NCI-H69 (cell line): ENCODE results near the gene CDKL2.
A peak's percentile ranks its signal among the peaks of the same experiment; 100 is the strongest.
"Not testable (repeated sequence)": the region's sequence is repeated elsewhere in the genome, so short reads cannot be mapped to it uniquely, and the experiment has no call there.

ENCODE experiments used
- DNase-seq: peaks from one replicate; lab custom pipeline; 2025; lab: John Stamatoyannopoulos, UW

Gene CDKL2

DNA sequence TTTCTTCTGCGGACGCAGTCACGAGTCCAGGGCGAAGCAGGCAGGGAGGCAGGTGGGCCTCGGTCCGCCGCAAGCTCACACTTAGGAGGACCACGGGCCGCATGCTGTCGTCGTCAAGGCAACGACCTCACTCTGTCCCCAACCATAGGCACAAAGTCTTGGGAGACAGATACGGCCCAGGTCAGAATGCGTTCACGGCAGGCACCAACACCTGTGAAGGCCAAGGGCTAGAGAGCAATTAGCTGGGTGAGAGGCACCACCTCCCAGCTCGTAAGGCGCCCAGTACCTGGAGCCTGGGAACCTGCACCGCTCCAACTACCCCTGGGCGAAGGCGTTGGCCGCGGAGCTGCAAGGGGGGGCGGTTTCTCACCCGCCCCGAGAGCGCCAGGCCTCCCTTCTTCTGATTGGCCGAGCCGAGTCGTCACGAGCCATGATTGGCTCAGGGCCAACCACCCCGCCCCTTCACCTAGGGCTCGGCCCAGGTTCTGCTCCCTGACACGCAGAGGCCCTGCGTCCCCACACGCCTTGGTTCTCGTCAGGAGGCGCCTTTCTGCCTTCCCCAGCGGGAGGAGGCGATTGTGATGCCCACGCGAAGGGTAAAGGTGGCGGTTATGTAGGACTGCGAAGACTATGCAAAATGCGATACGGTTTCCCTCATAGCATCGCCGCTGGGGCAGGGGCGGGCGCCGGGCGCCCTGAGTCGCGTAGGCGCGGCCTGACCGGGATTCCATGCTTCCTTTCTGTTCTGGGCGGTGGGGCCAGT is at the start of gene CDKL2:
CDKL2 (minus strand) TSS at position 355 of the 763 bp plus-strand sequence. CDS start 4,540 bp downstream, outside the sequence.
- peak; percentile 92 for DNase-seq

DNA sequence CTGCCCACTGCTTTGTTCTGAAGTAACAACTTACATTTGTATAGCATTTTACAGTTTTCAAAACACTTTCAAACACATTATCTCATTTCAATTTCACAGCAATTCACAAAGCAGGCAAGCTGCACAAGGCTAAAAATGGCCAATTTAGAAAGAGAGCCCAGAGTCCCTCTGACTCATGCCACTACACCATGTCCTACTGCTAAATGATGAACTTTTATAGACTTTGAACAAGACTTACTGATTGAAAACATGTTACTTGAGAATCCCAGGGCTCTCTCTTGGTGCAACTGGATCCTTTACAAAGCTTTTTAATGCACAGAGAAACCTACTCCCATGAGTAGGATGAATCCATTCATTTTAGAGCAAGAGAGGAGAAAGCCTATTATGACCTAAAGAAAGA is 48.6 kb upstream of the CDKL2 start:
- no peak for DNase-seq

DNA sequence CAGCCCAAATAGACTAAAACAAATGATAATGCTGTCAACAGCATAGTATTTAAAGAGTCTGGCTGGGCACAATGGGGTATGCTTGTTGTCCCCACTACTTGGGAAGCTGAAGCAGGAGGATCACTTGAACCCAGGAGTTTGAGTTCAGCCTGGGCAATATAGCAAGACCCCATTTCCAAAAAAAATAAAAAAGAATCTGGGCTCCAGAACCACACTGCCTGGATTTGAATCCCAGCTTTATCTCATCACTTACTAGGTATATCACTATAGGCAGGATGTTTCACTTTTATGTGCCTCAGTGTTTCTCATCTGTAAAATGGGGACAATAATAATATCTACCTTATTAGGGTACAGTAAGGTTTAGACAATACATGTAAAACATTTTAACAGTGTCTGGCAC is 48.1 kb upstream of the CDKL2 start:
- no peak for DNase-seq

DNA sequence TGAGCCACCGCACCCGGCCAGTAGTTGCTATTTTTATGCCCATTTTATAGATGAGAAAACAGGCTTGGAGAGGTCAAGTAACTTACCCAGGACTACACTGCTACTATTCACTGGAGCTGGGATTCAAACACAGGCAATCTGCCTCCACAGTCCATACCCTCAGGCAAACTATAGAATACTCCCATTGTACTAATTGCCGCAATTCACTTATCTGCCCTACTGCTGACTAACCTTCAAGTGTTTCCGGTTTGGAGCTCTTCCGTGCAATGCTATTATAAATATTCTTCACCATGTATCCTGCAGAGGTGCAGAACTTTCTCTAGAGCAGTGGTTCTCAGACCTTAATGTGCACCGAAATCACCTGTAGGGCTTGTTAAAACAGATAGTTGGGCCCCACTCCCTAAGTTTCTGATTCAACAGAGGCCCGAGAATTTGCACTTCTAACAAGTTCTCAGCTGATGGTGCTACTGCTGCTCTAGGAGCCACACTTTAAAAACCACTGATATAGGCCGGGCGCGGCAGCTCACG is 44.7 kb upstream of the CDKL2 start:
- DNase-seq = peak; percentile 1

DNA sequence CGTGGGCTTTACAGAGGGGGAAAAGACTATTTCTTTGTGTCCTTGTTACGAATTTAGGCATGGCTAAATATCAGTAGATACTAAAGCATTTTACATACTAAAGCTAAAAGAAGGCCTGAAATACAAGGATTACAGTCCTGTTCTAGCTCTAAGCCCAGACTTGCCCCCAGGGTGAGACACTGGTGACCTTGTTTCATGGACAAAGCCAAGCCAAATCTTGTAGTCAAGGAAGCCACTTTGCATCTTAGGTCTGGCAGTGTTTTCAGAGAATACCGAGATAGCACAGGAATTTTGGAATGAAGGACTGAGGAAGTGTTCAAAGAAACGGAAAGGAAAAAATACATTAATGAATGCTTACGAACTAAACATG is 43.6 kb upstream of the CDKL2 start:
- DNase-seq = peak; percentile 37

DNA sequence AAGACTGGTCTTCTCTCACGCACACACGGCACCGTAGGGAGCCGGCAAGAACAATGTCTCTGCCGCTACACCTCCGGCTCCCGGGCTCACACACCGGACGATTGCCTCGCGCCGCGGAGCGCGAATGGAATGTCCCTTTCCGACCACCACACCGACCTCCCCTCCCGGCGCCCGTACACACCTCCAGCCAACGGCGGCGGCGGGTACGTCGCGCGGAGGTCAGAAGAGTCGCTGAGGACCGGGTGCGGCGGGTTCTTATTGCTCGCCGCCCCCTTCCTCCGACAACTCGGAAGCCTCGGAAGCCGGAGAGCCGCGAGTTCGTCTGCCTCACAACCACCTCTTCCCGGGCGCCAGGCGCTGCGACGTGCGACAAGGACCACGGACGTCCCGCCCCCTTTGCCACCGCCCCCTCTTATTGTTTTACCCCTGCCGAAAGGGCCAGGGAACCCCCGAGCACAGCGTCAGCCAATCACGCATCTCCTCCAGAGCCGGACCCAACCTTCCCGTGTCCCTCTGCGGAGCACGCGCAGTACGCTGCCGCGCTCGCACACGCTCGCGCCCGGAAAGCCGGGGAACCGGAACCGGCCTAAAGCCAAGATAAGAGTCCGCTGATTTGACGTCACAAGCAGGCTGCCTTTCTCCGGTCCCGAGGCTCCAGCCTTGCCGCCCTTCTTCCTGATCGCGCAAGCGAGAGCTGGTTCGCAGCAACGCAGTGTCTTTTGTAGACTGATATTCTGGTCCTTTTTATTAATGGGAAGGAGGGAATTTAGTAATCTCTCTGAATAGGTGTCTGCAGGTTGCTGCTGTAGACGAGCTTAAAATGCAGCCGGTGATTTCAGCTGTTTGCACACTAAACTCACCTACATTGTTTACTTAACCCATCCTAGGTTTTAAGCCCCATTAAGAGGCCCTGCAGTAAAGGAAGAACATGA is 43.0 kb upstream of the CDKL2 start, which contains the start of gene G3BP2:
G3BP2 (minus strand) TSS at position 385 of the 932 bp plus-strand sequence. CDS start 11,386 bp downstream, outside the sequence.
- peak; percentile 97 for DNase-seq

DNA sequence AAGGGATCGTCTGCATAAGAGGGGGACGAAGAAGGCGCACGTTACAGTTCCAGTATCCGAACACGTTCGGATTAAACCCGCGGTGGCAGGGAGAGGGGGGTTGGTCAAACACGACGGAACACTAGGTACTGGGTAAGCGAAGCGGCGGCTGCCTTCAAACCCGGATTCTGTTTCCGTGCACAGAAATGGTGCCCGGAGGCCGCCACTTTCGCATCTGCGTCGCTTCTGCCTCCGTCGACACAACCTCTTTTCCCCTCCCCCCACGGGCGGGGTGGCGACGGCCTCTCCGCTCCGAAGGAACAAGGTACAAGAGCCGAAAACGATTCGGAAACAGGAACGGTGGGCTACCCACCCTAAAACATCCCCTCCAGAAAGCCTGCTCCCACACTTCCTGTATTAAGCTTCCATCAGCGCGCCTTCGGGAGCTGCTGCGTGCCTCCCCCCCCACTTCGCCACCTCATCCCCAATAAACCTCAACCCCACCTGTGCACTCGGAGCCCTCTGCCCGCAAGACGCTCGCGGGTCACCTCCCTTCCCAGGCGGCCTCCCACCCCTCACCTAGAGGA is 42.2 kb upstream of the CDKL2 start:
- peak; percentile 74 for DNase-seq

DNA sequence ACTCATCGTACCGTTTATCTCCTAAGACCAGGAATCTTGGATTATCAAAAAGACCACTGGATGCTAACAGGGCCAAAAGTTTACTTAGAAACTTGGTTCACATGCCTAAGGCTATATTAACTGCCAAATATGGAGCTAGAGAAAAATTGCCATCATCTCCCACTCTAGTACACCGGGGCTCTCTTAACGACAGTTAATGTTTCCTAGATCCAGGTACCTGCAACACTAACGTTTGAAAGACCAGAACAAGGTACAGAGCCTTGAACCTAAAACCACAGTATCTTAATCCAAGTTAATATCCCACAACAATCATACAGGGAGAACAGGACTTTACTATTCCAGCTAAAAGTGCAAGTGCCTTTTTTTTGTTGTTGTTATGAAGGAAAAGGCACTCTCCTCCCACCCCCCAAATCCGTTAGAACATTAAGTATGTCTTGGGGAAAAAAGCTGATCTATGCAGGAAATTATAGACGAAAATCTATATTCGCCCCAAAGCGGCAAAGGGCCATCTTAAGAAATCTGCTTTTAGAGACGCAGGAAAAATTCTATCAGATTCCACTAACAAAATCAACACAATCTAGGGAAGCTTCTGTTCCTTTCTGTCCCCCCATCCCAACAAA is 41.6 kb upstream of the CDKL2 start:
- peak; percentile 19 for DNase-seq

DNA sequence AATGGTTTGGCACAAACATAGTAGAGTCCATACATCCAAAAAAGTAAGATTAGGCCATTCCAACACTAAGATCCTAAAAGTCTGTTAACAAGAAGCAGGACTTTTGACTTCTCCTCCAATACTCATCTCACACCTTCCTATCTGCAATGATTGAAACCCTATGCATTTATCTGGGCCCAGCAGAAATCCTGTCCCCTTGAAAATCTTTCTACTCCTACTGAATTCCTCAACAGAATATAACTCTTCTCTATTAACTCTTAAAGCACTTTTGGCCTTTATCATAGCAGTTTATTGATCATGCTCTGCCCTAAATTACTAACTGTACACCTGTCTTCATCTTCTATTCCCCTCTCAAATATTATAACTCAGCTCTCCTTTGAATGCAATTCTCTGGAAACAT is 38.3 kb upstream of the CDKL2 start:
- no peak for DNase-seq

DNA sequence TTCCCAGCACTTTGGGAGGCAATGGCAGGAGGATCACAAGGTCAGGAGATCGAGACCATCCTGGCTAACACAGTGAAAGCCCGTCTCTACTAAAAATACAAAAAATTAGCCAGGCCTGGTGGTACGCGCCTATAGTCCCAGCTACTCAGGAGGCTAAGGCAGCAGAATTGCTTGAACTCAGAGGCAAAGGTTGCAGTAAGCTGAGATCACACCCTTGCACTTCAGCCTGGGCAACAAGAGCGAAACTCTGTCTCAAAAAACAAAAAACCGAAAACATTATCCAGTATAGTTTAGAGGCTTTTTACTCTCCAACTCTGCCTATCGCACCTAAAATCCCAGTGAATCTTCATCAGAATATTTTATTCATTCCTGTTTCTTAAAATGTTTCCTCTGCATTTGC is 37.3 kb upstream of the CDKL2 start:
- DNase-seq = not testable (repeated sequence)

DNA sequence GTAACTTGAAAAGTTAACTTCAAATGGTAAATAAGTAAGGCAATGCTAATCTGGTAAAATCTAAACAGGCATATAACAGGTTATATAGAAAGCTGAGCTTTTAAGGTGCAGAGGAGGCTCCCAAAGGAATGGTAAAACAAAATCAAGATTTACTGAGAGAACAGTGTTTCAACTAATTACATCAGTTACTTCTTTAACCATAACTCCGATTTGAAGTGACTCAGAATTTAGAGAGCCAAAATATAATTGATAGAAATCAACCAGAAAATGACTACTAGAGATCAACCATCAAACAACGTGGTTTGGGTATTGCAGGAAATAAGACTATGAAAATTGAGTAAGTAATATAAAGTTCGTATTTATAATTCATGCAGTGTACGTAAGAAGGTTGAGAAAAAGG is 36.0 kb upstream of the CDKL2 start:
- DNase-seq = no peak

DNA sequence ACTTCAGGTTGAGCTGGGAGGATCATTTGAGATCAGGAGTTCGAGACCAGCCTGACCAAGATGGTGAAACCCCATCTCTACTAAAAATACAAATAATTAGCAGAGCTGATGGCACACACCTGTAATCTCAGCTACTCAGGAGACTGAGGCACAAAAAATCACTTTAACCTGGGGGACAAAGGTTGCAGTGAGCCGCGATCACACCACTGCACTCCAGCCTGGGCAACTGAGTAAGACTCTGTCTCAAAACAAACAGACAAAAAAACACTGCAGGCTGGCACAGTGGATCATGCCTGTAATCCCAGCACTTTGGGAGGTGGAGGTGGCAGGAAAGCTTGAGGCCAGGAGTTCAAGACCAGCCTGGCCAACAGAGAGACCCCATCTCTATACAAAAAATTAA is 34.3 kb upstream of the CDKL2 start:
- DNase-seq = not testable (repeated sequence)

DNA sequence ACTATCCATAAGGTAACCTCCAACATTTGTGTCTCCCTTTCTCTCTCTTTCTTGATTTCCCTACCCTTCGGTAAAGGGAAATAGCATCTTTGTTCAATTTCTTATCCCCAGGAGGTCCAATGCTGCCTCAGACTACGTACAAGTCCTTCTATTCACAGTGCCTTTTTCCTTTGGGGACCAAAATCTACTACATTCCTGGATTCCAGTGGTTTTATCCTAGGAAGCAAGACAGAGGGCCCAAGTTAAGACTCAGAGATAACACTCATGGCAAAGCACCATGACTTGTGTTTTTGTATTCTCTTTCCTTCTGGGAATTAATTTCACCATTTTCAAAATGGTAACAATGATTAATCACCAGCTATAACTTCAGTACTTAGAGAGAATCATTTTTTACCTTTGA is 32.3 kb upstream of the CDKL2 start:
- DNase-seq = no peak

DNA sequence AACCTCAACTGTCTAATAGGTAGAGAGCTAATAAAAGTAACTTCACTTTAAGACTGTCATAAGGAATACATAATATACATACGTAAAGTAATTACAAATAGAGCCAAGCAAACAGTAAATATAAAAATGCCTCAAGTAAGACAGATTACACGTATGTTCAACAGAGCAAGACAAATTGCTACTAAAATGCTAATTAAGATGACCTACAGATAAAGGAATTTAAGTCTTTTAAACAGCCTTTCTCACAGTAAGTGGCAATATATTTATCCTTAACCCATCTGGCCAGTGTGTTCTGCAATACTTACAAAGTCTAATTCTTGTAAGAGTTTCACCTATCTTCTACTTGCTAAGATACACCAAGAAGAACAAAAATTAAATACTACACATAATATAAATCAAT is 30.2 kb upstream of the CDKL2 start:
- no peak for DNase-seq

DNA sequence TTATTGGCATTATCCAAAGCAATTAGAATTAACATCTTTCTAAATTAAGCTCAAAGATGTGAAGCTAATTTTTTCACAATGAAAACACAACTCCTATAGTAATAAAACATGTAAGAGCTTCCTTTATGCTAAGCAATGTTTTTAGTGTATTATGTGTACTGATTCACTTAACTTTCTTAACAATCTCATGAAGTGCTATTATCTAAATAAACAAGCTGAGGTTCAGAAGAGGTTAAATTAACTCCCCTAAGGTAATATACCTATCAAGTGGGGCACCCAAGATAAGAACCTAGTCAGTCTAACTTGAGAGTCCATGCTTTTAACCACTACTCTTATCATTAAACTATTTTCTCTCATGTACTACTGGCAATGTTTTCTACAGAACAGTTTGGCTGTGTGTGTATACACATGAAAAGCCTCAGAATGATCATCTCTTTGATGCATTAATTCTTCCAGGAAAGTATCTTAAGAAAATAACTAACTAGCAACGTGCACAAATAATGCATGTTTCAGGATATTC is 29.2 kb upstream of the CDKL2 start:
- DNase-seq = no peak

DNA sequence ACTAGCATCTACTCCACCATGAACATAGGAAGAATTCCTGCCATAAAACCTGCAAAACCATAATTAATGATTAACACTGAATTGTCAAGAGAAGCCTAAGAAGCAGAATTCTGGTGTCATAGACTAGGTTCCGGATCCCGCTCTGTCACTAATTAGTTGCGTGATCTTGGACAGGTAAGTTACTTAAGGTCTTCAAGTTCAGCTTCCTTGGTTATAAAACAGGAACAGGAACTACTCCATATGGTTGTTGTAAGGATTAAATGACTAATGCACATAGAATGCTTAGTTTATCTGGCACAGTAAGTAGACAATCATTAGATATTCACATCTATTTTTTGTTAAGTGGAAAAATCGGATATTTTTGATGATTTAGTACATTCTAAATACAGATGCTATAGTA is 28.5 kb upstream of the CDKL2 start:
- DNase-seq = no peak

DNA sequence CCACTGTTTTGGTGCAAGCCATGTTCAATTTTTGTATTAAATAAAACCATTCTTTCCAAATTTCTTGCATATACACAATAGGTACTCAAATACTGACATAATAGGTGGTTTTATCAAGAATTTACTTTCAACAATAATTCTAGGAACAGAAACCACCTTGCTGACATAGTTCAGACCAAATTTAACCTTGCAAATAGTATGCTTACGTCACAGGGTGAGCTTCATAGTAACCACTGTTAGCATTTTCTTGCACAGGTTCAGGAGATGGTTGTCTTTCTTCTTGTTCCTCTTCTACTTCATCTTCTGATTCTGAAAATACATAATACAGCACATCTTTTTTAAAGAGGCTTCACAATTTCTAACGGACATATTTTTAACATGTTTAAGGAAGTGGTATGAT is 25.2 kb upstream of the CDKL2 start:
- no peak for DNase-seq

DNA sequence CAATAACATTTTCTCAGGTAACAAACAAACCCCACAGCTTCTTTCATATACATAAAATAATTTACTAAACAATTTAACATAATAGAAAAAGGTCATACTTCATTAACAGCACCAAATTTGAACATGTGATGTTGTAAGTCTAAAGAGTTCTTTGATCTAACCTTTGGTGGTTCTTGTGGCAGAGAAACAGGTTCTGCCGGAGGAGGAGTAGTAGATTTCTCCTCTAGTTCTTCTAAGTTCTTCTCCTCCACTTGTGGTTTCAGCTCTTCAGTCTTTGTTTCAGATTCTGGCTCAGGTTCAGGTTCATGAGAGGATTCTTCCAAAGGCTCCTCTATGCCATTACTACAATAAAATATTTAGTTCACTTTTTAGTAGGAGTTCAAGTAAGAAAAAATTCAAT is 24.6 kb upstream of the CDKL2 start:
- no peak for DNase-seq

DNA sequence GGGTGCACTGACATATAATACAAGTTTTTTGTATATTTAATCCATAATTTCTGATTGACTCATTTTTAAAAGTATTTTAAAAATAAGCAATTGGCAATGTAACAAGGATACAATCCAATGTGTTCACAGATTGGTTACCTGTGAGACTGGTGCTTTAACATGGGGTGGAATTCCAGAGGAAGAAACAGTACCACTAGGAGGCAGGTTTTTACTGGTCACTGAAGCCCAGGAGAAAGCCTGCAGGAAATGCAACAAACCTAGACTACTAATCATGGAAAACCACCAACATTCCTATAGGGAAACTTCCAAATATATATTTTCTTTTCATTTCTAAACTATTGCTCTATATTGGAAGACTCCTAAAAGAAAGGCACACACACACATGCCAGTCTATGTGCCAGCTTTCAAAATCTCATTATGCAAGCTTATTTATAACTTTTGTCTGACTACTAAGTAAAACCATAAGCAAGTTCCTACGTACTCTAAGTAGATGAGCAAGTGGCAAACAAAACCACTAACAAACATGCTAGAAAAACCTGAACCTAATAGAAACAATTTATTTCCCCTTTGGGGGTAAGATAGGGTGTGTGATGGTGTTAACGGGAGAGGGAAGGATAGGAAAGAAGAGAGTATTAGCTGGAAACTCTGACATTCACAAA is 23.6 kb upstream of the CDKL2 start:
- DNase-seq = peak; percentile 8

DNA sequence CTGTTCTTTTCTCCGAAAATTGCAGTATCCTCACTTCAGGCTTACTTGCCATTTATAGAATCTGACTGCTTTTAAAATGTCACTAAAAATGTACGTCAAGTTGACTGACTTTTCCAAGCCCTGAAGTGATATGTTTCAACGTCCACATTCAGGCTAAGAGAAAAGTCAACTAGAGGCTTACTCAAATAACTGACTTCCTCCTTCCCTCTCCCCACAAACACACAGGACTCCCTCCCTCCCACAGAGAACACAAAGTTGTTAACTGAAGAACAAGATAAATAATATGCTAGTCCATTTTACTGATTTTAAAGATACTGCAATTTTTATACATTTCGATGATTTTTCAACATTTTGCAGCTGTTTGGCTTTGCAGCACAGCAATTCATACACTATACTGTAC is 13.8 kb upstream of the CDKL2 start:
- DNase-seq = no peak

DNA sequence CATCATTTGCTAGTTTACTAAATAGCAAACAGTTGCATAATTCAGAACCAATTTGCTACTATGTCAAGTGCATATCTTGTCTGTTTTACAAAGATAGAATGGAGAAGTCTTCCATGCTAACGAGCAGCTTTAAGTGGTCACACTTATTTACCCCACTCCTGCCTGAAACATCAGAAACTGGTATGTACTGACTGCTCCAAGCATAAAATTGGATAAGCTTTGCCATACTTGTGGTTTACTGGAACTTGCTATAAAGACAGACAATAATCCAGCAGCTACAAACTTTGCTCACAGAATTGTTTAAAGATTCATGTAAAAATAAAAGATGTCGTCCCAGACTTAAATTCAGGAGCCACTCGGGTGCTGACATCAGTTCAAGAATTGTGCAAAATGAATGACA is 13.3 kb upstream of the CDKL2 start:
- DNase-seq = no peak
